ENCODE measurements around the gene MDFI. TPM values are rescaled to one million over a fixed set of nuclear protein-coding genes. Genes with fewer than 3 reads are reported as not detected.

Gene MDFI
- total RNA-seq, 2 experiments from 2014 or later = not detected

DNA sequence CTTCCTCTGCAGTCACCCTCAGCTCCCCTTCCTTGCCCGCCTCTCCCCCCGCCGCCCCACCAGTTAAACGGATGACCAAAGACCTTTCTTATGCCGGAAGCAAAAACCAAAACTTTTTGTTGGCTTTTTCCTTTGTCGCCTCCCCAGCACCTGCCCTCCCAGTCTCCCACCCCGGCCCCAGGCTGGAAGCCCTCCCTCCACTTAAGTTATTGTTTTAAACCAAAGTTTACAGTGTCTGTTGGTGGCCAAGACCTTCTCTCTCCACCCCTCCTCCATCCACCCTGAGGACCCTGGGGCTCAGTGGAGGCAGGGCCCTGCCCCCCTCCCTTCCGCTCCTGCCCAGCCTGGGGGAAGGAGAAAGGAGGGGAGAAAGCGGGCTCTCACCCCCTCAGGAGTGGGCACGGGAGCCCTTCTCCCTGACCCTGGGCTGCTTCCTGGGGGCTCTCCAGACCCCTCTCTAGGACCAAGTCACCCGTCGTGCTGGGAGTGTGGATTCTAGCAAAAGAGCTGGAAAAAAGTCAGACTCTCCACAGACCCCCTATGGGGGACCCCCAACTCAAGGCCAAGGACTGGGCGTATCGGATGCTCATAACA, 38.3 kb upstream of the MDFI start:
- H3K4me1 ChIP-seq (ENCODE audit: insufficient read depth, low read length) = peaks cover 8% of the 10 kb centered on the region
- H3K4me1 Mint-ChIP-seq (ENCODE audit: low read depth) = no peaks in the 10 kb centered on the region
- H3K27ac Mint-ChIP-seq = no peak overlapping the region
- ATAC-seq (ENCODE audit: poor library complexity) (no peak), DNase-seq (no peak)
- H3K27me3 Mint-ChIP-seq = no peaks in the 10 kb centered on the region
- ChIA-PET CTCF (no interaction called here), POLR2A (no interaction called here)
- no peak overlapping the region for H3K4me3 ChIP-seq (ENCODE audit: low read length)
- H3K4me3 Mint-ChIP-seq = no peak overlapping the region
- H3K27me3 ChIP-seq (ENCODE audit: control insufficient read depth in 1 of 2, insufficient read depth in 2 of 2, low read length in 2 of 2) = no peaks in the 10 kb centered on the region
- no peaks in the 10 kb centered on the region for H3K9me3 Mint-ChIP-seq
- no peaks in the 10 kb centered on the region for H3K36me3 Mint-ChIP-seq (ENCODE audit: low read depth)
- no peaks in the 10 kb centered on the region for H3K9me3 ChIP-seq (ENCODE audit: control insufficient read depth in 1 of 2, insufficient read depth in 1 of 2, low read length in 2 of 2)
- intact Hi-C loops (cut with DNase I, micrococcal nuclease) = loop anchor here in 1 of 2 experiments (5.0 kb wide), 1 partner anchor 132 kb away; no protein-coding TSS in a partner anchor
- TF ChIP-seq, protein P1, sequence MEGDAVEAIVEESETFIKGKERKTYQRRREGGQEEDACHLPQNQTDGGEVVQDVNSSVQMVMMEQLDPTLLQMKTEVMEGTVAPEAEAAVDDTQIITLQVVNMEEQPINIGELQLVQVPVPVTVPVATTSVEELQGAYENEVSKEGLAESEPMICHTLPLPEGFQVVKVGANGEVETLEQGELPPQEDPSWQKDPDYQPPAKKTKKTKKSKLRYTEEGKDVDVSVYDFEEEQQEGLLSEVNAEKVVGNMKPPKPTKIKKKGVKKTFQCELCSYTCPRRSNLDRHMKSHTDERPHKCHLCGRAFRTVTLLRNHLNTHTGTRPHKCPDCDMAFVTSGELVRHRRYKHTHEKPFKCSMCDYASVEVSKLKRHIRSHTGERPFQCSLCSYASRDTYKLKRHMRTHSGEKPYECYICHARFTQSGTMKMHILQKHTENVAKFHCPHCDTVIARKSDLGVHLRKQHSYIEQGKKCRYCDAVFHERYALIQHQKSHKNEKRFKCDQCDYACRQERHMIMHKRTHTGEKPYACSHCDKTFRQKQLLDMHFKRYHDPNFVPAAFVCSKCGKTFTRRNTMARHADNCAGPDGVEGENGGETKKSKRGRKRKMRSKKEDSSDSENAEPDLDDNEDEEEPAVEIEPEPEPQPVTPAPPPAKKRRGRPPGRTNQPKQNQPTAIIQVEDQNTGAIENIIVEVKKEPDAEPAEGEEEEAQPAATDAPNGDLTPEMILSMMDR (IDR thresholded peaks at IDR 0.05) = no peak
- no peak overlapping the region for H3K27ac ChIP-seq (ENCODE audit: low read depth in 1 of 2, low read length in 2 of 2)
- peaks cover 5% of the 10 kb centered on the region for H3K36me3 ChIP-seq (ENCODE audit: insufficient read depth, low read length)

DNA sequence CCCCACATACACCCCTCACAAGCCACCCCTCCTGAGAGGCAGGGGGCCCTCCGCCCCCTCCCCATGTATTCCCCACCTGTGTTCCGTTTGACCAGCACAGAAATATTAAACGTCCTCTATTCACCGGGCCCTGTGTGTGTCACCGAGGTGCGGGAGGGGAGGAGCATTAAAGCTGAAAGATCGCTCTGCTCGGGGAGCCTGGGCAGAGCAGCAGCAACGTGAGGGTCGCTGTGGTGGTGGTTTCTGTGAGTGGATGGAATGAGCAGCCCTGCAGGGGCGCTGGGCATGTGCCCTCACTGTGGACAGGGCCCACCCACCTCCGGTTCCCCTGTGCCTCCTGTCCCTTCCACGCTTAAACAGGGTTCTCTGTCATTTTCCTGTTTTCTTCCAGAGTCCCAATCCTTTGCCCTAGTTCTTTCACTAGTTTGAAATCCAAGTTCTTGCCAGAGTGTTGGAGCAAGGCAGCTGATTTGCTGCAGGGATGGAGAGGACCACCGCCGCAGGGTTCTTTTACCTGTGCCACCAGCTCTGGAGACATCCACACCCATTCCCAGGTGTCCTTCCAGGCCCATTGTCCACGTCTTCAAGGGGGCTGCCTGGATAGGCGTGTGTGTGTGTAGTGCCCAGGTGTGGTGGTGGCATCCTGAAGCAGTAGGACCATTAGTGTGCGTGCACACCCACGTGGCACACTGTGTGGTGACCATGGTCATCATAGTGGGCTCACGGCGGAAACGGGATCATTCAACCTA, 37.6 kb upstream of the MDFI start:
- POLR2A ChIA-PET = no interaction called here
- H3K27me3 Mint-ChIP-seq = no peaks in the 10 kb centered on the region
- no peak overlapping the region for H3K27ac Mint-ChIP-seq

DNA sequence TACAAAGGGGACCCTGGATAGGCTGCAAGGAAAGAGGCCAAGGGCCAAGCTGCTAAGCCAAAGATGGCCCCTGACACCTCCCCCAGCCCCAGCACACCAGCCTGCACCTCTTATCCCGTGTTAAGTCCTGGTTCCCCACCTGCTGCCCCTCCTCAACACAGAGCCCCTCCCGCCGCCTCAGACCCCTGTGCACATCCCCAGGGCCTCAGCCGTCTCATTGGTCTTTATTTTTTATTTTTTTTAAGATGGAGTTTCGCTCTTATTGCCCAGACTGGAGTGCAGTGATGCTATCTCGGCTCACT, 37.1 kb upstream of the MDFI start:
- no peaks in the 10 kb centered on the region for H3K36me3 Mint-ChIP-seq (ENCODE audit: low read depth)
- ChIA-PET CTCF (no interaction called here), POLR2A (no interaction called here)
- no peak overlapping the region for H3K4me3 Mint-ChIP-seq
- H3K36me3 ChIP-seq (ENCODE audit: insufficient read depth, low read length) = peaks cover 4% of the 10 kb centered on the region
- no peaks in the 10 kb centered on the region for H3K9me3 Mint-ChIP-seq
- no peaks in the 10 kb centered on the region for H3K4me1 Mint-ChIP-seq (ENCODE audit: low read depth)
- no peak for DNase-seq
- H3K9me3 ChIP-seq (ENCODE audit: control insufficient read depth in 1 of 2, insufficient read depth in 1 of 2, low read length in 2 of 2) = no peaks in the 10 kb centered on the region
- H3K4me1 ChIP-seq (ENCODE audit: insufficient read depth, low read length) = peaks cover 8% of the 10 kb centered on the region
- H3K27ac ChIP-seq (ENCODE audit: low read depth in 1 of 2, low read length in 2 of 2) = no peak overlapping the region
- no peak for ATAC-seq (ENCODE audit: poor library complexity)
- peaks cover 0 to 3% of the 10 kb centered on the region in 2 experiments for H3K27me3 ChIP-seq (ENCODE audit: control insufficient read depth in 1 of 2, insufficient read depth in 2 of 2, low read length in 2 of 2)
- no peaks in the 10 kb centered on the region for H3K27me3 Mint-ChIP-seq
- no peak overlapping the region for H3K27ac Mint-ChIP-seq
- TF ChIP-seq, protein P1 (IDR thresholded peaks at IDR 0.05) = no peak
- intact Hi-C loops (cut with DNase I, micrococcal nuclease) = loop anchor here in 1 of 2 experiments (5.0 kb wide), 1 partner anchor 131 kb away; no protein-coding TSS in a partner anchor
- H3K4me3 ChIP-seq (ENCODE audit: low read length) = no peak overlapping the region

More for the DNA sequence above, 37.6 kb upstream of the MDFI start:
- Mint-ChIP-seq H3K4me1 (ENCODE audit: low read depth) (no peaks in the 10 kb centered on the region), H3K9me3 (no peaks in the 10 kb centered on the region), H3K4me3 (no peak overlapping the region), H3K36me3 (ENCODE audit: low read depth) (no peaks in the 10 kb centered on the region)
- H3K27me3 ChIP-seq (ENCODE audit: control insufficient read depth in 1 of 2, insufficient read depth in 2 of 2, low read length in 2 of 2) = no peaks in the 10 kb centered on the region
- H3K4me1 ChIP-seq (ENCODE audit: insufficient read depth, low read length) = peaks cover 8% of the 10 kb centered on the region
- no peak overlapping the region for H3K27ac ChIP-seq (ENCODE audit: low read depth in 1 of 2, low read length in 2 of 2)
- no peak overlapping the region for H3K4me3 ChIP-seq (ENCODE audit: low read length)
- H3K36me3 ChIP-seq (ENCODE audit: insufficient read depth, low read length) = peaks cover 5% of the 10 kb centered on the region
- DNase-seq (no peak), ATAC-seq (ENCODE audit: poor library complexity) (no peak)
- no peaks in the 10 kb centered on the region for H3K9me3 ChIP-seq (ENCODE audit: control insufficient read depth in 1 of 2, insufficient read depth in 1 of 2, low read length in 2 of 2)
- intact Hi-C loops (cut with DNase I, micrococcal nuclease) = loop anchor here in 1 of 2 experiments (5.0 kb wide), 1 partner anchor 132 kb away; no protein-coding TSS in a partner anchor
- CTCF ChIA-PET = no interaction called here
- TF ChIP-seq, protein P1 (IDR thresholded peaks at IDR 0.05) = no peak

Data from CD4-positive, alpha-beta T cell (primary cell).